ENCODE results near the gene BRPF3.

BRPF3 gene

GRCh38 chr6:36210182-36210581 lies 13.6 kb downstream of the BRPF3 start:
- Histone ChIP-seq H2AFZ (ENCODE audit: low read length) (no peak overlapping the region), H3F3A (ENCODE audit: insufficient read depth, low read length) (no peaks in the 10 kb centered on the region), H3K9ac (ENCODE audit: low read length) (no peak overlapping the region), H4K20me1 (ENCODE audit: insufficient read depth, low read length) (no peaks in the 10 kb centered on the region), H3K4me2 (ENCODE audit: low read length) (no peak overlapping the region), H3K9me3 (ENCODE audit: low read length) (no peaks in the 10 kb centered on the region), H3K9me2 (ENCODE audit: low read depth, low read length) (no peaks in the 10 kb centered on the region), H3K4me3 (ENCODE audit: low read depth, low read length, poor library complexity, severe bottlenecking) (no peak overlapping the region), H3K4me1 (ENCODE audit: insufficient read depth, low read length, severe bottlenecking) (no peaks in the 10 kb centered on the region), H3K36me3 (ENCODE audit: insufficient read depth, low read length) (peaks cover 74% of the 10 kb centered on the region), H3K79me2 (ENCODE audit: insufficient read depth, low read length) (no peaks in the 10 kb centered on the region), H3K27me3 (ENCODE audit: insufficient read depth, low read length) (no peaks in the 10 kb centered on the region), H3K27ac (ENCODE audit: low read depth, low read length, poor library complexity, severe bottlenecking) (no peak overlapping the region)
- no peak for TF ChIP-seq EZH2 (IDR thresholded peaks at IDR 0.05; ENCODE audit: borderline replicate concordance, low read length)
- TF ChIP-seq, protein P1, sequence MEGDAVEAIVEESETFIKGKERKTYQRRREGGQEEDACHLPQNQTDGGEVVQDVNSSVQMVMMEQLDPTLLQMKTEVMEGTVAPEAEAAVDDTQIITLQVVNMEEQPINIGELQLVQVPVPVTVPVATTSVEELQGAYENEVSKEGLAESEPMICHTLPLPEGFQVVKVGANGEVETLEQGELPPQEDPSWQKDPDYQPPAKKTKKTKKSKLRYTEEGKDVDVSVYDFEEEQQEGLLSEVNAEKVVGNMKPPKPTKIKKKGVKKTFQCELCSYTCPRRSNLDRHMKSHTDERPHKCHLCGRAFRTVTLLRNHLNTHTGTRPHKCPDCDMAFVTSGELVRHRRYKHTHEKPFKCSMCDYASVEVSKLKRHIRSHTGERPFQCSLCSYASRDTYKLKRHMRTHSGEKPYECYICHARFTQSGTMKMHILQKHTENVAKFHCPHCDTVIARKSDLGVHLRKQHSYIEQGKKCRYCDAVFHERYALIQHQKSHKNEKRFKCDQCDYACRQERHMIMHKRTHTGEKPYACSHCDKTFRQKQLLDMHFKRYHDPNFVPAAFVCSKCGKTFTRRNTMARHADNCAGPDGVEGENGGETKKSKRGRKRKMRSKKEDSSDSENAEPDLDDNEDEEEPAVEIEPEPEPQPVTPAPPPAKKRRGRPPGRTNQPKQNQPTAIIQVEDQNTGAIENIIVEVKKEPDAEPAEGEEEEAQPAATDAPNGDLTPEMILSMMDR (IDR thresholded peaks at IDR 0.05; ENCODE audit: low read length): no peak

GRCh38 chr6:36210886-36211595 lies 14.5 kb downstream of the BRPF3 start:
- TF ChIP-seq, protein P1 (IDR thresholded peaks at IDR 0.05; ENCODE audit: low read length): no peak
- no peak for TF ChIP-seq EZH2 (IDR thresholded peaks at IDR 0.05; ENCODE audit: borderline replicate concordance, low read length)
- no peak overlapping the region for H2AFZ ChIP-seq (ENCODE audit: low read length)
- H4K20me1 ChIP-seq (ENCODE audit: insufficient read depth, low read length): no peaks in the 10 kb centered on the region
- no peak overlapping the region for H3K4me2 ChIP-seq (ENCODE audit: low read length)
- no peak overlapping the region for H3K9ac ChIP-seq (ENCODE audit: low read length)
- H3K27ac ChIP-seq (ENCODE audit: low read depth, low read length, poor library complexity, severe bottlenecking): no peak overlapping the region
- no peaks in the 10 kb centered on the region for H3K9me3 ChIP-seq (ENCODE audit: low read length)
- H3K9me2 ChIP-seq (ENCODE audit: low read depth, low read length): no peaks in the 10 kb centered on the region
- no peaks in the 10 kb centered on the region for H3K79me2 ChIP-seq (ENCODE audit: insufficient read depth, low read length)
- no peaks in the 10 kb centered on the region for H3K27me3 ChIP-seq (ENCODE audit: insufficient read depth, low read length)
- no peaks in the 10 kb centered on the region for H3K4me1 ChIP-seq (ENCODE audit: insufficient read depth, low read length, severe bottlenecking)
- H3K36me3 ChIP-seq (ENCODE audit: insufficient read depth, low read length): peaks cover 79% of the 10 kb centered on the region
- H3F3A ChIP-seq (ENCODE audit: insufficient read depth, low read length): no peaks in the 10 kb centered on the region
- no peak overlapping the region for H3K4me3 ChIP-seq (ENCODE audit: low read depth, low read length, poor library complexity, severe bottlenecking)

- Histone ChIP-seq H3K4me3 (ENCODE audit: low read depth, low read length, poor library complexity, severe bottlenecking) (no peak overlapping the region), H3K4me2 (ENCODE audit: low read length) (no peak overlapping the region), H3K27ac (ENCODE audit: low read depth, low read length, poor library complexity, severe bottlenecking) (no peak overlapping the region), H3K9me3 (ENCODE audit: low read length) (no peaks in the 10 kb centered on the region), H3K9ac (ENCODE audit: low read length) (no peak overlapping the region), H3K36me3 (ENCODE audit: insufficient read depth, low read length) (peaks cover 67% of the 10 kb centered on the region), H3K27me3 (ENCODE audit: insufficient read depth, low read length) (no peaks in the 10 kb centered on the region), H2AFZ (ENCODE audit: low read length) (no peak overlapping the region), H3K4me1 (ENCODE audit: insufficient read depth, low read length, severe bottlenecking) (no peaks in the 10 kb centered on the region), H3K9me2 (ENCODE audit: low read depth, low read length) (no peaks in the 10 kb centered on the region), H3F3A (ENCODE audit: insufficient read depth, low read length) (no peaks in the 10 kb centered on the region), H4K20me1 (ENCODE audit: insufficient read depth, low read length) (no peaks in the 10 kb centered on the region), H3K79me2 (ENCODE audit: insufficient read depth, low read length) (no peaks in the 10 kb centered on the region)
- no peak for TF ChIP-seq EZH2 (IDR thresholded peaks at IDR 0.05; ENCODE audit: borderline replicate concordance, low read length)
- TF ChIP-seq, protein P1 (IDR thresholded peaks at IDR 0.05; ENCODE audit: low read length): no peak
Measured at GRCh38 chr6:36216559-36216958, 20.0 kb downstream of the BRPF3 start.
